GM19452 (cell line): ENCODE measurements around the gene CASD1.

ENCODE experiments used
- ATAC-seq: cut with Tn5 transposase; IDR thresholded peaks from one replicate; pipeline ENCODE4 v1.9.1; 2021; ENCODE audit not compliant: unreplicated experiment

The CASD1 gene

DNA sequence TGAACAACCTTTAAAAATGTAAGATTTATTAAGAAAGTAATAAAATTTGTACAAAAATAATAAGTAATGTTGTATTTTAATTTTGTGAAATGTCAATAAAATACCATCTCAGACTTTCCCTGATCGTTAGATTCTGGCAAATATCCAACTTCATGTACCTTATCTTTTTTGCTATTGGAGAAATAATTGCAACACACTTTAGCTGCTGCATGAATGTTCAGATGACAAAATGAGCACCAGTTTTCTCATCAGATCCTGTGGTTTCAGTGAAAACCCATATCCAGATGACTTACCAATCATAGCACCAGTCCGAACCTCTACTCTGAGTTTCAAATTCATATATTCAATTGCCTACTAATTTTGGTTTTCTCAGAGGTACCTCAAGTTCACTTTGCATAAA lies 69.9 kb downstream of the CASD1 start:
- no peak for ATAC-seq

DNA sequence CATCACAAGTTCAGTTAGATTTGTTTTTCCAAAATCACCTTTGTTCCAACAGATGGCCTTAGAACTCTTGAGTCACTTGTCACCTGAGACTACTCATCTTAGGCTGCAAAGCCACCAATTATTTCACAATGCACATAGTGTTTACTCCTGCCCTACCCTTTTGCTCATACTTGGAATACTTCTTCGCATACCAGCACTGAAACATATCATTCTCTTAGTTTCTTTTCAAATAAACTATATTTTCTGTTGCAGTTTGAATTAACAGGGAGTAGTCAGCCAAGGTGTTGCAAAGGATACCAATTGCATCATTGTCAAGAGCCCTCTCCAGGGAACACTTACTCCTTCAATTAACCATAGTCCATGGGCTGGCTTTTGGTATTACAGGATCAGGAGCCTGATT lies 71.0 kb downstream of the CASD1 start:
- no peak for ATAC-seq

- no peak for ATAC-seq
Observed at GRCh38 chr7:94584113-94584512, 74.5 kb downstream of the CASD1 start.

DNA sequence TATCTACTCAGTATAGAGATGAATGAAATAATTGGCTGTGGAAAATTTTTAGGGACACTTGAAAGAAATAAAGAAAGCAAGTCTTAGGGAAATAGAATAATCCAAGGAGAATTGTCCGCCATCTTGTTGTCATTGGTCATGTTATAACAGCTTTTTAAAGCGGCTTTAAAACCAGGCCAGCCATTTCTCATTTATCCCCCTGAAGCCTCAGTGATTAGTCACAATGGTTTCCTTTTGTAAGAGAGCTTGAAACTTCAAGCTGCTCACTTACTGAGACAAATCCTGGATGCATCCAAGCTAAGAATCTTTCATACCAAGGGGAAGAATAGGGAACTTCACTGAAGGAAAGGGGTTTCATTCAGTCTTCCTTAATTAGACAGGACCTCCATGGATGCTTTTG lies 78.5 kb downstream of the CASD1 start:
- ATAC-seq: no peak

GRCh38 chr7:94590526-94591162 lies 81.0 kb downstream of the CASD1 start:
- ATAC-seq: no peak

DNA sequence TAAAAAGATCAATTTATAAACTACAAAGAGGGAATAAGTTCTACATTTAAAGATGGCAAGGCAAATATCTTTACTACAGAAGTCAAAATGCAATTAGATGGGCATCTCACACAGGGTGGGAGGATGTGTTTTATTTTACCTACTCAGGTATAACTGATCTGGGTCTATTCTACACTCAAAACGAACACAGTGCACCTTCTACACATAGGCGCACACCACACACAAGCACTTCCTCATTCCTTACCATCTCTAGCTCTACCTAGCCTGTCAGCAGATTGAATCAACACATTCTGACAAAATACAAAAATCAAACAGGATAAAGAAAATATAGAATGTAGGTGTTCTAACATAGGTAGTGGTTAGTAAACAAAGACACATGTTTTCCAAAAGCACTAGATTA lies 81.6 kb downstream of the CASD1 start:
- no peak for ATAC-seq

DNA sequence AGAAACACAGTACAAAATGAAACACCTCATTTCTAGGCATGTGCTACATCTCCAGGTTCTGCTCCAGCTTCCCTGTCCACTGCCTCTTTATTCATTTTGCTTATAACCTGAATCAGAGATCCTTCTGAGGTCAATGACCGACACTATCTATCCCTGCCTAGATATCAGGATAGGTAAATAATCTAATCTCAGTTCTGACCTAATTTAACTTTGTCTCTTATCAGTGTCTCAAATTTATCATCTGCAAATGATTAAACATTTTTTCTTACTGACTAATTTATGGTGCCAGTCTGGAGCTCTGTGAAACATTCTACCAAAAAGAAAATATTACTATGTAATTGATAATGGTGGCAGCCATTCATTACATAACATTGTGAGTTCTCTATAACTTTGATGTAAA lies 85.3 kb downstream of the CASD1 start:
- no peak for ATAC-seq

DNA sequence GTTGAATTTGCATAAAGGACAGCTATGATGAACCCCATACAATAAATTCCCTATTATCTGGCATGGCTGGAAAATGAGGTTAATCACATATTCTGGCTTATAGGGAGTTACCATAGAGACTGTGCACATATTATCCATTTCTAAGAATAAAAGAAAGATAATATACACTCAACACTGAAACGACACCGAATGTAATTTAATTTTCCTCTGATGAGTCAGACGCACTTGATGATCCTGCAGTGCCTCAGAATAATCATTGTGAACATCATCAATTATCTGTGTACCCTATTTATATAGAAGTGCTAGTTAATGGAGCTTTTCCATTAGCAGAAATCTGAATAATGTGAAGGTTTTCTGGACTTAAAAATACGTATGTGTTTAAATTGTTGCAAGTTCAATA lies 86.1 kb downstream of the CASD1 start:
- ATAC-seq: no peak

GRCh38 chr7:94600267-94600666 lies 90.7 kb downstream of the CASD1 start:
- no peak for ATAC-seq

DNA sequence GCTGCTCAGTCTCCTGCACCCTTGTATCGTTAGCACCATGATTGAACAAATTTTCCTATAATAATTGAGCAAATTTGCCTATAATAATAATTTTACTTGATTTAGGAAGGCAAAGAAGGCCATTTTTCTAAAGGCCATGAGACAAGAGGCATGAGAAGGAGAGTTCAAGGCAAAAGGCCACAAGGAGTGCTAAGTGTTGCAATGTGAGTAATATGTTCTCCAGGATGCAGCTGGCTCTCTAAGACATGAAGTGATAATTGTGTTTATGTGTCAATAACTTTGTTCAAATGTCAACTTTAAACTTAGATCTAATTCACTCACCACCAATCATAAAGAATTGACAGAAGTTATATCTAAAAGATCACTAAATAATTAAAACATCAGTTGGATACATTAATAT lies 92.6 kb downstream of the CASD1 start:
- ATAC-seq: no peak

DNA sequence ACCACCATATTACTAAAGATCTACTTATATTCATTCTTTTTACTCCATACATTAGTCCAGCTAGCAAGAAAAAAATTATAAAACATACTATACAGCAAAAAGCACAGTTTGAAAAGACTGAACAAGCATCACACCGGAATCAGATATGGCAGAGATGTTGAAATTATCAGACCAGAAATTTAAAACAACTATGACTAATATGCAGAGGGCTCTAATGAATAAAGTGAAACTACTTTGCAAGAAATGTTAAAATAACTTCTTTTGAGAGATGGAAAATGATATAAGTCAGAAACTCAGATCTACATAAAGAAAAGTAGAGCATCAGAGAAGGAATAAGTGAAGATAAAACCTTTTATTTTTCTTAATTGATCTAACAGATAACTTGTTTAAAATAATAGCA lies 95.4 kb downstream of the CASD1 start:
- no peak for ATAC-seq
